ENCODE results near the gene C11orf98. TPM values are rescaled to one million over a fixed set of nuclear protein-coding genes. Genes with fewer than 3 reads are reported as not detected.
"Not testable (repeated sequence)": the region's sequence is repeated elsewhere in the genome, so short reads cannot be mapped to it uniquely, and the experiment has no call there.

The C11orf98 gene
- total and polyA plus RNA-seq, 5 donors from 2014 or later: 30.5 to 149 (median 127) TPM

DNA sequence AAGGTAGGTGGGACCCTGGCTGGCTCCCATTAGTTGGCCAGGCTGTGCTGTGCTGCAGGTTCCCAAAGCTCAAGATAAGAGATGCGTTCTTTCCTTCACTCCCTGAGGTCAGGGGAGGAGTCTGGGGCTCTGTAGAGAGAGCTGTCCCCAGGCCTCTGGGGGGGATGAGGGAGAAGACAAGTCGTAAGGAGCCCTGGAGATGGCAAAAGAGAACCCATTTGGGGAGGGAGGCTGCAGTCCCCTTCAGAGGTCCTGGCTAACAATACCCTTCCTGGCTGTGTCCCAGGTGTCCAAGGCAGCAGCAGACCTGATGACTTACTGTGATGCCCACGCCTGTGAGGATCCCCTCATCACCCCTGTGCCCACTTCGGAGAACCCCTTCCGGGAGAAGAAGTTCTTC lies 43.4 kb upstream of the C11orf98 start:
- Mint-ChIP-seq H3K4me3 (peak overlapping the region; percentile 83 to 99 (median 94)), H3K27me3 (no peaks in the 10 kb centered on the region), H3K4me1 (peaks cover 9 to 67% (median 35%) of the 10 kb centered on the region in 4 donors), H3K9me3 (no peaks in the 10 kb centered on the region), H3K36me3 (peaks cover 5% of the 10 kb centered on the region), H3K27ac (peak overlapping the region; percentile 95 to 100 (median 99))
- Histone ChIP-seq H3K4me1 (ENCODE audit: control insufficient read depth, insufficient read depth, low read length, poor library complexity, severe bottlenecking) (peaks cover 53% of the 10 kb centered on the region), H3K27me3 (ENCODE audit: control insufficient read depth, insufficient read depth, low read length) (no peaks in the 10 kb centered on the region), H3K4me3 (ENCODE audit: low read depth, low read length) (peak overlapping the region; percentile 95), H3K36me3 (ENCODE audit: control insufficient read depth, insufficient read depth, low read length) (peaks cover 17% of the 10 kb centered on the region), H3K27ac (ENCODE audit: insufficient read depth, low read length, poor library complexity, severe bottlenecking) (peak overlapping the region; percentile 95), H3K9me3 (ENCODE audit: control insufficient read depth in 2 of 2, low read length in 2 of 2) (no peaks in the 10 kb centered on the region)
- no peak for DNase-seq
- ATAC-seq (ENCODE audit: low read depth in 2 of 2): no peak

DNA sequence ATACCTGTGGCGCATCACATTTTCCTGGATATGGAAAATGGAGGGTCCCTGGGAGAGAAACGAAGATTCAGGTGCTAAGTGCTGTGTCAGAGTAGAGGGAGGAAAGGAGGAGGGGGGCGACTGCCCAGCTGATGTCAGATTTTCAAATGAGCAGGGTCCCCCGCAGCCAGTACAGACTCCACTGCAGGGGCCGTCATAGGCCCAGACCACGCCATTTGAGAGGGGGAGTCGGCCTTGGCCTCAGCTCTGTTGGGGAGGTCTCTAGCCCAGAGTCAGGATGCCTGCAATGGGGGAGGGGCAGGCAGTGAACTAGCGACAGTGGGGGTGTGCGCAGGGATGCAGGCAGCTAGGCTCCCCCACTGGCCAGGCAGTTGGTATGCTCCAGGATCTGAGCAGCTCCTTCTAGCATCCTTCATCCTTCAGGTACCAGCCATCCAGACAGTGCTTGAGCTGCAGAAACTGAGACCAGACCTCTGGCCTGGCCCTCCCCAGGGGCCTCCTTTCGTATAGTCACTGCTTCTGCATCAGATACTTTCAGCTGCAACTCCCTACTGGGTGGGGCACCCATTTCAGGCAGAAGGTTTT lies 42.4 kb upstream of the C11orf98 start, which contains the start of the genes BSCL2 and GNG3:
Gene BSCL2, minus strand, starts transcription at position 148 of the 585 bp plus-strand sequence. CDS start 229 bp downstream, outside the sequence.
Gene GNG3, plus strand, starts transcription at position 400 of the 585 bp plus-strand sequence. CDS start 620 bp downstream, outside the sequence.
- Mint-ChIP-seq H3K36me3 (peaks cover 4% of the 10 kb centered on the region), H3K9me3 (no peaks in the 10 kb centered on the region), H3K4me1 (peaks cover 0 to 57% (median 26%) of the 10 kb centered on the region in 4 donors), H3K27ac (peak within 1 kb of the TSS; percentile 95 to 100 (median 99)), H3K4me3 (peak within 1 kb of the TSS; percentile 91 to 99 (median 92)), H3K27me3 (no peaks in the 10 kb centered on the region)
- H3K27me3 ChIP-seq (ENCODE audit: control insufficient read depth, insufficient read depth, low read length): no peaks in the 10 kb centered on the region
- peak within 1 kb of the TSS; percentile 95 for H3K4me3 ChIP-seq (ENCODE audit: low read depth, low read length)
- ATAC-seq (ENCODE audit: low read depth in 2 of 2) (no peak), DNase-seq (no peak)
- peaks cover 9% of the 10 kb centered on the region for H3K36me3 ChIP-seq (ENCODE audit: control insufficient read depth, insufficient read depth, low read length)
- H3K4me1 ChIP-seq (ENCODE audit: control insufficient read depth, insufficient read depth, low read length, poor library complexity, severe bottlenecking): peaks cover 43% of the 10 kb centered on the region
- no peaks in the 10 kb centered on the region for H3K9me3 ChIP-seq (ENCODE audit: control insufficient read depth in 2 of 2, low read length in 2 of 2)
- peak within 1 kb of the TSS; percentile 95 for H3K27ac ChIP-seq (ENCODE audit: insufficient read depth, low read length, poor library complexity, severe bottlenecking)

DNA sequence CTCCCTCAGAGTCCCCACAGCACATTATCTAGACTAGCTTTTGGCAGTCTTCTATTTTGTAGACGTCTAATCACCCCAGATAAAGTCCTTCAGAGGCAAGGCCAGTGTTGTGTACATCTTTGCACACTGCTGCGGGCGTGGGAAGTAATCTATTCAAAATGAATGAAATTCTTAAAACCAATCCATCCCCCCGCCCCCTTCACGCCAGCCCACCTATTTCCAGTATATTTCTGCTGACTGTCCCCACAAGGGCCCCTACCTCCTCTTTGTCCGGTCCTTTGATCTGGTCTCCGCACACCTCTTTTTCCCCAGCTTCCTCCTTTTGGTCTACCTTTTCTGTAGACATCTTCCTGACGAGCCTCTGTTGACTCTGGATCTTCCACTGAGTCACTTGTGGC lies 41.8 kb upstream of the C11orf98 start:
- Mint-ChIP-seq H3K27ac (peak overlapping the region; percentile 5 to 76 (median 76)), H3K4me3 (peak overlapping the region; percentile 91 to 93 (median 92)), H3K4me1 (peaks cover 0 to 53% (median 22%) of the 10 kb centered on the region in 4 donors), H3K9me3 (no peaks in the 10 kb centered on the region), H3K27me3 (no peaks in the 10 kb centered on the region), H3K36me3 (no peaks in the 10 kb centered on the region)
- no peak for DNase-seq
- no peaks in the 10 kb centered on the region for H3K27me3 ChIP-seq (ENCODE audit: control insufficient read depth, insufficient read depth, low read length)
- peaks cover 4% of the 10 kb centered on the region for H3K36me3 ChIP-seq (ENCODE audit: control insufficient read depth, insufficient read depth, low read length)
- peaks cover 41% of the 10 kb centered on the region for H3K4me1 ChIP-seq (ENCODE audit: control insufficient read depth, insufficient read depth, low read length, poor library complexity, severe bottlenecking)
- peak overlapping the region; percentile 46 for H3K4me3 ChIP-seq (ENCODE audit: low read depth, low read length)
- peak overlapping the region; percentile 83 for H3K27ac ChIP-seq (ENCODE audit: insufficient read depth, low read length, poor library complexity, severe bottlenecking)
- no peaks in the 10 kb centered on the region for H3K9me3 ChIP-seq (ENCODE audit: control insufficient read depth in 2 of 2, low read length in 2 of 2)
- ATAC-seq (ENCODE audit: low read depth in 2 of 2): no peak

DNA sequence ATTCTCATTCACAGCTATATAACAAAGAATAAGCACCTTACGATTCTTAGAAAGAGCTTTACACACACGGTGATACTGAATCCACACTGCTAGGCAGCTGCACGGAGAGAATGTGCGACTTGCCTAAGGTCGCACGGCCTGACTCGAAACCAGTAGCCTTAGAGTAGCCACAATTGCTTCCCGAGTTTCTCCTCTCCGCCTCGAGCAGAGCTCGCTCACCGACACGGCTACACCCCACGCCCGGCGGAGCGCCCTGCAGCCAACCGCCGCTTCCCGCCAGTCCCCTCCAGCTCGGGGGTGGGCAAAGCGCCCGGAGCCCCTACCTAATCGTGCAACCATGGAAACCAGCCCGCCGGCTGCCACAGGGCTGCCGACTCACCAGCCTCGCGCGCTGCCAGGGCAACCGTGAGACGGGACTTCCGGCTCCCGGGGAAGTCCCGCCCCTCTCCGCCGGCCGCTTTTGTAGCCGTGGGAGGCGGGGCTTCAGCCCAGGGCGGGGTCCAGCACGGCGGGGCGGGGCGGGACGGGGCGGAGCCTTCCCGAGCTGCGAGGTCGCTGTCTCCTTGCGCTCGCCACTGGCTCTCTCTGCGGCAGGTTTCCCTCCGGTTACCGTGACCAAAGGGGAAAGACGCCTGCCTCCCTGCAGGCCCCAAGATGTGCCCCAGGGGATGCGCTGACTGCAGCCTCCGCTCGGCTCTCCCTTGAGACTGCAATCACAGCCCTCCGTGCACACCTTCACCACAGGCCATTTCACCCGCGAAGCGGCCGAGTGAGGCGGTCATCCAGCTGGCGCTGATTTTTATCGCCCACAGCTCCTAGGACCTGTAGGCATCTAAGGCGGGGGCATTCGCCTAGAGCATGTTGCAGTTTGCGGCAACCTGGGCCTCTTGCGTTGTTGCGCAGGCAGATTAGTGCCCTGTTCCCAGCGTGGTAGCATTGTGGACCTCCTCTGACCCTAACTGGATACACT lies 41.2 kb upstream of the C11orf98 start:
- H3K9me3 ChIP-seq (ENCODE audit: control insufficient read depth in 2 of 2, low read length in 2 of 2): no peaks in the 10 kb centered on the region
- H3K27ac ChIP-seq (ENCODE audit: insufficient read depth, low read length, poor library complexity, severe bottlenecking): peak overlapping the region; percentile 83
- Mint-ChIP-seq H3K4me1 (peaks cover 0 to 53% (median 22%) of the 10 kb centered on the region in 4 donors), H3K36me3 (no peaks in the 10 kb centered on the region), H3K4me3 (peak overlapping the region; percentile 91 to 93 (median 92)), H3K9me3 (no peaks in the 10 kb centered on the region), H3K27me3 (no peaks in the 10 kb centered on the region), H3K27ac (peak overlapping the region; percentile 56 to 92 (median 86))
- ATAC-seq (ENCODE audit: low read depth in 2 of 2): peak; percentile 66 to 75
- H3K27me3 ChIP-seq (ENCODE audit: control insufficient read depth, insufficient read depth, low read length): no peaks in the 10 kb centered on the region
- peak; percentile 91 to 94 (median 93) for DNase-seq
- peak overlapping the region; percentile 86 for H3K4me3 ChIP-seq (ENCODE audit: low read depth, low read length)
- no peaks in the 10 kb centered on the region for H3K36me3 ChIP-seq (ENCODE audit: control insufficient read depth, insufficient read depth, low read length)
- H3K4me1 ChIP-seq (ENCODE audit: control insufficient read depth, insufficient read depth, low read length, poor library complexity, severe bottlenecking): peaks cover 41% of the 10 kb centered on the region

DNA sequence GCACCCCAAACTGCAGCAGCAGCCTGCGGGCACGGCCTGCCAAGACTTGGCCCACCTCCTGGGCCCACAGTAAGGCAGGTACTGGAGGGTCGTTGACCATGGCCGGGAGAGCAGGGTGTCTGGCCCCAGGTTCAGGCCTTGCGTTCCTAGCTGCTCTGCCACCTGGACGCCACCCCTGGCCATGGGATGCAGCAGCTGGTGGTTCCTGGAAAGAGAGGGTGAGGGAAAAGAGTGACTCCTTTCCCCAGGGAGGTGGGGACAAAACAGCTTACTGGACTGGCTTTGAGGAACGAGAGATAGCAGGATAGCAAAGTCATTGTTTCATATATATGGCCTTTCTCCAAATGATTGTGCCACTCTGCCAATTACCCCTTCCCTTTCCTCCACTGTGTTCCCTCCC lies 40.4 kb upstream of the C11orf98 start:
- H3K4me1 Mint-ChIP-seq: peaks cover 0 to 49% (median 22%) of the 10 kb centered on the region in 4 donors
- H3K27me3 ChIP-seq (ENCODE audit: control insufficient read depth, insufficient read depth, low read length): no peaks in the 10 kb centered on the region
- DNase-seq (no peak), ATAC-seq (ENCODE audit: low read depth in 2 of 2) (no peak)
- H3K27ac Mint-ChIP-seq: peak overlapping the region; percentile 56 to 92 (median 86)
- H3K9me3 ChIP-seq (ENCODE audit: control insufficient read depth in 2 of 2, low read length in 2 of 2): no peaks in the 10 kb centered on the region
- H3K27me3 Mint-ChIP-seq: no peaks in the 10 kb centered on the region
- H3K36me3 ChIP-seq (ENCODE audit: control insufficient read depth, insufficient read depth, low read length): no peaks in the 10 kb centered on the region
- peak overlapping the region; percentile 90 to 93 (median 91) for H3K4me3 Mint-ChIP-seq
- H3K4me3 ChIP-seq (ENCODE audit: low read depth, low read length): peak overlapping the region; percentile 86
- H3K9me3 Mint-ChIP-seq: no peaks in the 10 kb centered on the region
- no peaks in the 10 kb centered on the region for H3K36me3 Mint-ChIP-seq
- peak overlapping the region; percentile 83 for H3K27ac ChIP-seq (ENCODE audit: insufficient read depth, low read length, poor library complexity, severe bottlenecking)
- H3K4me1 ChIP-seq (ENCODE audit: control insufficient read depth, insufficient read depth, low read length, poor library complexity, severe bottlenecking): peaks cover 38% of the 10 kb centered on the region

DNA sequence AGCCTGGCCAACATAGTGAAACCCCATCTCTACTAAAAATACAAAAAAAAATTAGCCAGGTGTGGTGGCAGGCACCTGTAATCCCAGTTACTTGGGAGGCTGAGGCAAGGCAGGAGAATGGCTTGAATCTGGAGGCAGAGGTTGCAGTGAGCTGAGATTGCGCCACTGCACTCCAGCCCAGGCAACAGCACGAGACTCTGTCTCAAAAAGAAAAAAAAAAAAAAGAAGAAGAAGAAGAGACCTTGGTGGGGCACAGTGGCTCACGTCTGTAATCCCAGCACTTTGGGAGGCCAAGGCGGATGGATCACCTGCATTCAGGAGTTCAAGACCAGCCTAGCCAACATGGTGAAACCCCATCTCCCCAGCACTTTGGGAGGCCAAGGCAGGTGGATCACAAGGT lies 38.9 kb upstream of the C11orf98 start:
- H3K4me1 ChIP-seq (ENCODE audit: control insufficient read depth, insufficient read depth, low read length, poor library complexity, severe bottlenecking): peaks cover 27% of the 10 kb centered on the region
- ATAC-seq (ENCODE audit: low read depth in 2 of 2); H3K36me3 ChIP-seq (ENCODE audit: control insufficient read depth, insufficient read depth, low read length); DNase-seq; H3K9me3 Mint-ChIP-seq; H3K4me3 Mint-ChIP-seq; H3K4me3 ChIP-seq (ENCODE audit: low read depth, low read length); H3K27me3 ChIP-seq (ENCODE audit: control insufficient read depth, insufficient read depth, low read length); H3K27me3 Mint-ChIP-seq; H3K27ac Mint-ChIP-seq; H3K36me3 Mint-ChIP-seq; H3K9me3 ChIP-seq (ENCODE audit: control insufficient read depth in 2 of 2, low read length in 2 of 2); H3K27ac ChIP-seq (ENCODE audit: insufficient read depth, low read length, poor library complexity, severe bottlenecking): not testable (repeated sequence)
- peaks cover 0 to 35% (median 18%) of the 10 kb centered on the region in 4 donors for H3K4me1 Mint-ChIP-seq

DNA sequence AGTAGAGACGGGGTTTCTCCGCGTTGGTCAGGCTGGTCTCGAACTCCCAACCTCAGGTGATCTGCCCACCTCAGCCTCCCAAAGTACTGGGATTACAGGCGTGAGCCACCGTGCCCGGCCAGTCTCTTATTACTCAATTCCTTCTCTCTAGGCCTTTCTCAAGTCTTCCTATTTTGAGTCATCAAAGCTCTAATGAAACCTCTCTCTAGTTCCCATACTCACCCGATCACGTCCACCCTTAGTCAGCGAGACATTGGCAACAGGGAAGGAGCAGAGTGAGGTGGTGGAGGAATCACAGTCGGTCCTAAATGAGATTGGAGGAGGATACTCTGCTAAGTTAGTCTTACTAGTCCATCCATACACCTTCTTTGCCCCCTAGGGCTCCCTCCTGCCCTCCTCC lies 37.2 kb upstream of the C11orf98 start:
- Mint-ChIP-seq H3K4me3 (peak overlapping the region in 1 of 4 donors; percentile 29), H3K9me3 (no peaks in the 10 kb centered on the region), H3K4me1 (peaks cover 0 to 21% (median 12%) of the 10 kb centered on the region in 4 donors), H3K36me3 (no peaks in the 10 kb centered on the region), H3K27ac (no peak overlapping the region), H3K27me3 (no peaks in the 10 kb centered on the region)
- no peaks in the 10 kb centered on the region for H3K27me3 ChIP-seq (ENCODE audit: control insufficient read depth, insufficient read depth, low read length)
- no peaks in the 10 kb centered on the region for H3K36me3 ChIP-seq (ENCODE audit: control insufficient read depth, insufficient read depth, low read length)
- H3K4me1 ChIP-seq (ENCODE audit: control insufficient read depth, insufficient read depth, low read length, poor library complexity, severe bottlenecking): peaks cover 14% of the 10 kb centered on the region
- DNase-seq: no peak
- no peaks in the 10 kb centered on the region for H3K9me3 ChIP-seq (ENCODE audit: control insufficient read depth in 2 of 2, low read length in 2 of 2)
- H3K27ac ChIP-seq (ENCODE audit: insufficient read depth, low read length, poor library complexity, severe bottlenecking): no peak overlapping the region
- no peak for ATAC-seq (ENCODE audit: low read depth in 2 of 2)
- H3K4me3 ChIP-seq (ENCODE audit: low read depth, low read length): no peak overlapping the region

Data from CD4-positive, CD25-positive, alpha-beta regulatory T cell (primary cell).